Panc1 (cell line): ENCODE data around the gene GGTA1. TPM values are rescaled to one million over a fixed set of nuclear protein-coding genes. Genes with fewer than 3 reads are reported as not detected.

Experiments
- ATAC-seq: fragments of 200-7000 bp; cut with Tn5 transposase; 2 replicates; pipeline ENCODE4 v1.9.1; 2020; ENCODE audit warnings: mild to moderate bottlenecking, moderate library complexity
- BruUV-seq: library from RNA; stranded (reverse); fragments of 400-500 nt; replicated peaks from 2 replicates; lab custom pipeline; 2021; lab: Mats Ljungman, UMichigan
- CTCF ChIA-PET: fragments of 300-600 bp; sonication (Branson Sonifier 250); formaldehyde crosslinking; loops from one replicate; lab custom pipeline; 2022; ENCODE audit warnings: antibody characterized with exemption; lab: Charles Lee
- POLR2A ChIA-PET: fragments of 300-600 bp; sonication (Branson Sonifier 250); formaldehyde crosslinking; loops from one replicate; lab custom pipeline; 2022; ENCODE audit warnings: antibody characterized with exemption; lab: Charles Lee
- DNase-seq: peaks from one replicate; pipeline ENCODE4 v3.0.0-alpha.2; 2010; ENCODE audit warnings: low read depth, low spot score
- H3K27ac ChIP-seq: 2 replicates; pipeline ENCODE4 v1.5.1; 2011; ENCODE audit warnings: mild to moderate bottlenecking, low read length, inconsistent platforms
- H3K27me3 ChIP-seq: fragments of 200-500 bp; sonication (Bioruptor generic); 2 replicates; pipeline ENCODE4 v1.6.0; 2014; ENCODE audit warnings: low read length, inconsistent platforms; ENCODE audit not compliant: control insufficient read depth, insufficient read depth
- H3K36me3 ChIP-seq: fragments of 200-500 bp; sonication (Bioruptor generic); 2 replicates; pipeline ENCODE4 v1.5.1; 2014; ENCODE audit warnings: inconsistent platforms, mild to moderate bottlenecking, low read length, moderate library complexity; ENCODE audit not compliant: control insufficient read depth, insufficient read depth
- H3K4me1 ChIP-seq: 2 replicates; pipeline ENCODE4 v1.5.1; 2011; ENCODE audit warnings: inconsistent platforms, mild to moderate bottlenecking, low read length, moderate library complexity; ENCODE audit not compliant: control insufficient read depth, insufficient read depth
- H3K4me3 ChIP-seq, 2 experiments: 2 replicates each; pipeline ENCODE4 v1.5.1; 2011 to 2012; ENCODE audit warnings: low read depth in 2 of 2, low read length in 2 of 2, mild to moderate bottlenecking in 2 of 2, inconsistent platforms in 1 of 2, moderate library complexity in 1 of 2
- H3K9me3 ChIP-seq: fragments of 200-500 bp; sonication (Bioruptor generic); 2 replicates; pipeline ENCODE4 v1.5.1; 2014; ENCODE audit warnings: low read depth, mild to moderate bottlenecking, inconsistent platforms, low read length, moderate library complexity; ENCODE audit not compliant: control insufficient read depth, insufficient read depth
- POLR2AphosphoS5 ChIP-seq: IDR thresholded peaks from 2 replicates; pipeline ENCODE4 v1.6.1; 2012; ENCODE audit warnings: mild to moderate bottlenecking, low read depth, low read length, moderate library complexity
- SIN3A ChIP-seq: IDR thresholded peaks from 2 replicates; pipeline ENCODE4 v1.6.1; 2012; ENCODE audit warnings: low read depth, mild to moderate bottlenecking, low read length, moderate library complexity, borderline replicate concordance; ENCODE audit not compliant: insufficient read depth
- TCF7L2 ChIP-seq: IDR thresholded peaks from 2 replicates; pipeline ENCODE4 v1.6.1; 2011; ENCODE audit warnings: mild to moderate bottlenecking, low read depth, low read length, inconsistent platforms
- in situ Hi-C: cut with HindIII; loops from 2 replicates; pipeline ENCODE4 v1.10.0; 2016; ENCODE audit warnings: low sequenced_read_pairs, low pct_unique_long_range_greater_than_20kb
- intact Hi-C: fragments of 100-400 bp; cut with micrococcal nuclease; formaldehyde crosslinking; loops from one replicate; pipeline ENCODE4 v1.10.0; 2022; ENCODE audit not compliant: unreplicated experiment
- total RNA-seq: library from RNA; stranded (reverse); gene quantifications from one replicate; pipeline ENCODE4 v1.2.1, GENCODE V29; 2021; ENCODE audit not compliant: unreplicated experiment
- TF ChIP-seq, protein P1 (sequence below): fragments of 450-650 bp; IDR thresholded peaks from 2 replicates; pipeline ENCODE4 v1.5.1; 2017; ENCODE audit warnings: mild to moderate bottlenecking
- TF ChIP-seq, protein P2 (sequence below), 2 experiments: IDR thresholded peaks; 2 replicates each; pipeline ENCODE4 v1.6.1; 2011 to 2012; ENCODE audit warnings: low read depth in 2 of 2, control low read depth in 1 of 2, low read length in 1 of 2, mild to moderate bottlenecking in 1 of 2, moderate library complexity in 1 of 2; ENCODE audit not compliant: insufficient read depth in 1 of 2

GGTA1 gene
- total RNA-seq, 1 experiment from 2014 or later, result not detected

DNA sequence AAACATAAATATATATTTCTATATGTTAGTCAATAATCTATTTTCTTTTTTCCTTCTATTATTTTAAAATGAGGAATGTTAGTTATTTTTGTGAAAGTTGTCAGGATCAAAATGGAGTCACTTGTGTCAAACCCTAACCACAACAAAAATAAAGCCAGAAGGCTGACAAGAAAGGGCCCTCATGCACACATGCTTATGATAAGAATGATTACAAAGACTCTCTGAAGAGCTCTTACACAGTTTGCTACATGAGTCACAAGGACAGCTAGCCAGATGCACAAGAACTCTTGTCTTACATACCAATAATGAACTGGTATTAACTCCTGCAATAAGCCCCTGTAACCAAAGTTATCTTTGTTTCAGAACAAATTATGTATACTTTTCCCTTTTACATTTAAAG lies 64.7 kb downstream of the GGTA1 start:
- H3K4me1 ChIP-seq, result no peaks in the 10 kb centered on the region
- no peak overlapping the region for H3K4me3 ChIP-seq
- no peaks in the 10 kb centered on the region for H3K9me3 ChIP-seq
- intact Hi-C loops, result no loop called here
- BruUV-seq, result no TSS peak
- ChIA-PET CTCF (no interaction called here), POLR2A (no interaction called here)
- no peaks in the 10 kb centered on the region for H3K36me3 ChIP-seq
- ATAC-seq (no peak), DNase-seq (no peak)
- H3K27ac ChIP-seq, result no peak overlapping the region
- in situ Hi-C loops, result no loop called here
- TF ChIP-seq TCF7L2 (no peak), POLR2AphosphoS5 (no peak), SIN3A (no peak)
- TF ChIP-seq, protein P1, sequence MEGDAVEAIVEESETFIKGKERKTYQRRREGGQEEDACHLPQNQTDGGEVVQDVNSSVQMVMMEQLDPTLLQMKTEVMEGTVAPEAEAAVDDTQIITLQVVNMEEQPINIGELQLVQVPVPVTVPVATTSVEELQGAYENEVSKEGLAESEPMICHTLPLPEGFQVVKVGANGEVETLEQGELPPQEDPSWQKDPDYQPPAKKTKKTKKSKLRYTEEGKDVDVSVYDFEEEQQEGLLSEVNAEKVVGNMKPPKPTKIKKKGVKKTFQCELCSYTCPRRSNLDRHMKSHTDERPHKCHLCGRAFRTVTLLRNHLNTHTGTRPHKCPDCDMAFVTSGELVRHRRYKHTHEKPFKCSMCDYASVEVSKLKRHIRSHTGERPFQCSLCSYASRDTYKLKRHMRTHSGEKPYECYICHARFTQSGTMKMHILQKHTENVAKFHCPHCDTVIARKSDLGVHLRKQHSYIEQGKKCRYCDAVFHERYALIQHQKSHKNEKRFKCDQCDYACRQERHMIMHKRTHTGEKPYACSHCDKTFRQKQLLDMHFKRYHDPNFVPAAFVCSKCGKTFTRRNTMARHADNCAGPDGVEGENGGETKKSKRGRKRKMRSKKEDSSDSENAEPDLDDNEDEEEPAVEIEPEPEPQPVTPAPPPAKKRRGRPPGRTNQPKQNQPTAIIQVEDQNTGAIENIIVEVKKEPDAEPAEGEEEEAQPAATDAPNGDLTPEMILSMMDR, result no peak
- TF ChIP-seq, protein P2, sequence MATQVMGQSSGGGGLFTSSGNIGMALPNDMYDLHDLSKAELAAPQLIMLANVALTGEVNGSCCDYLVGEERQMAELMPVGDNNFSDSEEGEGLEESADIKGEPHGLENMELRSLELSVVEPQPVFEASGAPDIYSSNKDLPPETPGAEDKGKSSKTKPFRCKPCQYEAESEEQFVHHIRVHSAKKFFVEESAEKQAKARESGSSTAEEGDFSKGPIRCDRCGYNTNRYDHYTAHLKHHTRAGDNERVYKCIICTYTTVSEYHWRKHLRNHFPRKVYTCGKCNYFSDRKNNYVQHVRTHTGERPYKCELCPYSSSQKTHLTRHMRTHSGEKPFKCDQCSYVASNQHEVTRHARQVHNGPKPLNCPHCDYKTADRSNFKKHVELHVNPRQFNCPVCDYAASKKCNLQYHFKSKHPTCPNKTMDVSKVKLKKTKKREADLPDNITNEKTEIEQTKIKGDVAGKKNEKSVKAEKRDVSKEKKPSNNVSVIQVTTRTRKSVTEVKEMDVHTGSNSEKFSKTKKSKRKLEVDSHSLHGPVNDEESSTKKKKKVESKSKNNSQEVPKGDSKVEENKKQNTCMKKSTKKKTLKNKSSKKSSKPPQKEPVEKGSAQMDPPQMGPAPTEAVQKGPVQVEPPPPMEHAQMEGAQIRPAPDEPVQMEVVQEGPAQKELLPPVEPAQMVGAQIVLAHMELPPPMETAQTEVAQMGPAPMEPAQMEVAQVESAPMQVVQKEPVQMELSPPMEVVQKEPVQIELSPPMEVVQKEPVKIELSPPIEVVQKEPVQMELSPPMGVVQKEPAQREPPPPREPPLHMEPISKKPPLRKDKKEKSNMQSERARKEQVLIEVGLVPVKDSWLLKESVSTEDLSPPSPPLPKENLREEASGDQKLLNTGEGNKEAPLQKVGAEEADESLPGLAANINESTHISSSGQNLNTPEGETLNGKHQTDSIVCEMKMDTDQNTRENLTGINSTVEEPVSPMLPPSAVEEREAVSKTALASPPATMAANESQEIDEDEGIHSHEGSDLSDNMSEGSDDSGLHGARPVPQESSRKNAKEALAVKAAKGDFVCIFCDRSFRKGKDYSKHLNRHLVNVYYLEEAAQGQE (IDR thresholded peaks at IDR 0.05; ENCODE audit: insufficient read depth in 1 of 2, low read depth in 2 of 2, low read length in 1 of 2), result no peak
- no peaks in the 10 kb centered on the region; the same call in 1 of the 2 replicates for H3K27me3 ChIP-seq

DNA sequence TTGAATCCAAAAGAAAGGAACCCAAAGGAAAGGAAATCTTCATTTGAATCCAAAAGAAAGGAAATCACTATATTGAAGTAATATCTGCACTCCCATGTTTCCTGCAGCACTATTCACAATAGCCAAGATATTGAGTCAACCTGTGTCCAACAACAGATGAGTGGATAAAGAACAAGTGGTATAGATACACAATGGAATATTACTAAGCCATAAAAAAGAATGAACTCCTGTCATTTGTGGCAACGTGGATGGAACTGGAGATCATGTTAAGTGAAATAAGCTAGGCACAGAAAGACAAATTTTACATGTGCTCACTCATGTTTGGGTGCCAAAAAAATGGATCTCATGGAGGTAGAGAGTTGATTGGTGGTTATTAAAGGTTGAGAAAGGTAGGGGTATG lies 71.7 kb downstream of the GGTA1 start:
- Histone ChIP-seq H3K27me3 (0 out of 2 replicates have a peak, but pooled peaks cover 2% of the 10 kb centered on the region), H3K36me3 (no peaks in the 10 kb centered on the region), H3K27ac (no peak overlapping the region), H3K9me3 (no peaks in the 10 kb centered on the region), H3K4me3 (no peak overlapping the region), H3K4me1 (no peaks in the 10 kb centered on the region)
- no peak for DNase-seq
- CTCF ChIA-PET, result no interaction called here
- in situ Hi-C loops, result no loop called here
- TF ChIP-seq TCF7L2 (no peak), SIN3A (no peak), POLR2AphosphoS5 (no peak)
- TF ChIP-seq, protein P1, result no peak
- TF ChIP-seq, protein P2 (IDR thresholded peaks at IDR 0.05; ENCODE audit: insufficient read depth in 1 of 2, low read depth in 2 of 2, low read length in 1 of 2), result no peak
- no TSS peak for BruUV-seq
- intact Hi-C loops, result no loop called here
- POLR2A ChIA-PET, result no interaction called here
- no peak for ATAC-seq
